Measurements from ENCODE around the gene PLVAP. TPM values are rescaled to one million over a fixed set of nuclear protein-coding genes. Genes with fewer than 3 reads are reported as not detected.

Gene PLVAP
- total and polyA plus RNA-seq, 9 of the 15 experiments (the other 6 are each of a cell fraction or from before 2014, with no cell fraction given) = 0.09 to 0.84 (median 0.51) TPM; not detected in 4

GRCh38 chr19:17333611-17334413 lies 43.3 kb downstream of the PLVAP start (continued):
- no peak for TF ChIP-seq CHD7 (IDR thresholded peaks at IDR 0.05; ENCODE audit: low read depth, low read length)
- TF ChIP-seq STAG1 (CRISPR knock-in tag; IDR thresholded peaks at IDR 0.05; ENCODE audit: borderline replicate concordance) = no peak
- TF ChIP-seq NUFIP1 (IDR thresholded peaks at IDR 0.05; ENCODE audit: partially characterized antibody) = no peak
- no peak for TF ChIP-seq GMEB1 (CRISPR knock-in tag; IDR thresholded peaks at IDR 0.05)
- no peak for TF ChIP-seq SETDB1 (IDR thresholded peaks at IDR 0.05; ENCODE audit: low read length)
- TF ChIP-seq AFF4 (CRISPR knock-in tag; IDR thresholded peaks at IDR 0.05) = no peak
- TF ChIP-seq ZNF212 (CRISPR knock-in tag; IDR thresholded peaks at IDR 0.05) = no peak
- no peak for TF ChIP-seq FOXM1 (IDR thresholded peaks at IDR 0.05; ENCODE audit: low read depth)
- TF ChIP-seq FOXM1 (CRISPR knock-in tag; IDR thresholded peaks at IDR 0.05; ENCODE audit: low read depth) = peak; percentile 24; the same call in 1 of the 2 replicates
- TF ChIP-seq ZNF785 (CRISPR knock-in tag; IDR thresholded peaks at IDR 0.05) = no peak

Data from K562 (cell line).